SU-DHL-6 (cell line): ENCODE results near the gene TNFAIP8.

ENCODE experiments used
- H2AFZ ChIP-seq: fragments of 200-600 bp; sonication (generic); 2 replicates; pipeline ENCODE4 v1.6.1; 2014; ENCODE audit warnings: low read depth, mild to moderate bottlenecking, moderate library complexity, mixed read lengths, antibody characterized with exemption, low read length; ENCODE audit not compliant: severe bottlenecking
- H3F3A ChIP-seq: fragments of 200-600 bp; shearing (Covaris generic); 2 replicates; pipeline ENCODE4 v1.6.0; 2016; ENCODE audit warnings: antibody characterized with exemption, mild to moderate bottlenecking; ENCODE audit not compliant: insufficient read depth
- H3K27ac ChIP-seq: fragments of 200-600 bp; sonication (generic); 2 replicates; pipeline ENCODE4 v1.5.1; 2016; ENCODE audit warnings: low read depth, mild to moderate bottlenecking, low read length, moderate library complexity, mixed read lengths
- H3K27me3 ChIP-seq: fragments of 200-600 bp; sonication (generic), shearing (Covaris generic); 2 replicates; pipeline ENCODE4 v1.6.0; 2014; ENCODE audit warnings: mild to moderate bottlenecking, low read length
- H3K36me3 ChIP-seq: fragments of 200-600 bp; sonication (generic); 2 replicates; pipeline ENCODE4 v1.6.1; 2014; ENCODE audit warnings: mild to moderate bottlenecking, low read length, mixed read lengths
- H3K4me2 ChIP-seq: fragments of 300-600, 200-600 bp; shearing (Covaris generic), sonication (generic); 2 replicates; pipeline ENCODE4 v1.6.0; 2014; ENCODE audit warnings: low read length, low read depth, mild to moderate bottlenecking; ENCODE audit not compliant: poor library complexity, severe bottlenecking
- H3K4me3 ChIP-seq: fragments of 200-600 bp; sonication (generic); 2 replicates; pipeline ENCODE4 v1.5.1; 2014; ENCODE audit warnings: antibody characterized with exemption, low read length, mild to moderate bottlenecking, mixed read lengths; ENCODE audit not compliant: insufficient read depth, poor library complexity, severe bottlenecking
- H3K79me2 ChIP-seq: fragments of 200-600 bp; sonication (generic); 2 replicates; pipeline ENCODE4 v1.6.1; 2014; ENCODE audit warnings: mild to moderate bottlenecking, low read length, moderate library complexity; ENCODE audit not compliant: insufficient read depth
- H3K9ac ChIP-seq: fragments of 200-600 bp; sonication (generic); 2 replicates; pipeline ENCODE4 v1.7.0; 2014; ENCODE audit warnings: mild to moderate bottlenecking, low read length
- H3K9me2 ChIP-seq: fragments of 200-600 bp; sonication (generic); replicated peaks from 2 replicates; pipeline ENCODE4 v1.6.1; 2014; ENCODE audit warnings: low read length; ENCODE audit not compliant: insufficient read depth
- H3K9me3 ChIP-seq: fragments of 200-600 bp; sonication (generic); 2 replicates; pipeline ENCODE4 v1.6.1; 2014; ENCODE audit warnings: low read length, mixed read lengths; ENCODE audit not compliant: insufficient read depth
- H4K20me1 ChIP-seq: fragments of 200-600 bp; sonication (generic); 2 replicates; pipeline ENCODE4 v1.6.1; 2014; ENCODE audit warnings: low read depth, mild to moderate bottlenecking, antibody characterized with exemption, low read length, moderate library complexity, mixed read lengths
- EZH2phosphoT487 ChIP-seq: fragments of 200-600 bp; sonication (generic), shearing (Covaris generic); conservative IDR thresholded peaks from 2 replicates; pipeline ENCODE4 v1.6.1; 2018; ENCODE audit warnings: mild to moderate bottlenecking, antibody characterized with exemption, low read length, moderate library complexity, mixed read lengths
- TF ChIP-seq, protein P1 (sequence below): fragments of 200-600 bp; sonication (generic); IDR thresholded peaks from one replicate; pipeline ENCODE4 v1.5.1; 2017; ENCODE audit warnings: antibody characterized with exemption, mild to moderate bottlenecking, low read length, moderate library complexity; ENCODE audit not compliant: insufficient read depth, poor library complexity, severe bottlenecking

Gene TNFAIP8

DNA sequence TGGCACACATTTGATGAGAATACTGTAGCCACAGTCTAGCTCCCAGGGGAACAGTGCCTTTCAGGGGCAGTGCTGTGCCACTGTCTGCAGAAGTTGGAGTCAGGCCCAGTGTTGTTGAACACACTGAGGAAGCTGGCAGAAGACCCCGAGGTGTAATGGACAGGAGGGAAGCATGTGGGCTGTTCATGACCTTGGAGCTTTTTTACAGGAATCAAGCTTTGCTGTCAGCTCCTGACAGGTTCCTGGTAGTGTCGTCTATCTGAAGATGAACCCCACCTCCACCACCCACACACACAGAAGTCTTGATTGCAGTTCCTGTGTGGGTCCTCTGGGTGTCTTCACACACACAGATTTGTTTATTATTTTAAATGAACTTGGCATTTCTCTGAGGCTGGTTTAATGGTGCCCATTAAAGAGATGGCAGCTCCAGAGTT lies 40.3 kb upstream of the TNFAIP8 start:
- Histone ChIP-seq H3K27ac (peak overlapping the region; percentile 99), H4K20me1 (no peaks in the 10 kb centered on the region), H3K4me2 (peak overlapping the region; percentile 62), H3K9me3 (no peaks in the 10 kb centered on the region), H3F3A (peaks cover 39% of the 10 kb centered on the region), H3K9me2 (no peaks in the 10 kb centered on the region), H3K9ac (peak overlapping the region; percentile 1; the same call in 1 of the 2 replicates), H3K4me3 (no peak overlapping the region), H2AFZ (no peak overlapping the region), H3K79me2 (peaks cover 78% of the 10 kb centered on the region), H3K27me3 (no peaks in the 10 kb centered on the region), H3K36me3 (no peaks in the 10 kb centered on the region)
- no peak for TF ChIP-seq EZH2phosphoT487
- TF ChIP-seq, protein P1, sequence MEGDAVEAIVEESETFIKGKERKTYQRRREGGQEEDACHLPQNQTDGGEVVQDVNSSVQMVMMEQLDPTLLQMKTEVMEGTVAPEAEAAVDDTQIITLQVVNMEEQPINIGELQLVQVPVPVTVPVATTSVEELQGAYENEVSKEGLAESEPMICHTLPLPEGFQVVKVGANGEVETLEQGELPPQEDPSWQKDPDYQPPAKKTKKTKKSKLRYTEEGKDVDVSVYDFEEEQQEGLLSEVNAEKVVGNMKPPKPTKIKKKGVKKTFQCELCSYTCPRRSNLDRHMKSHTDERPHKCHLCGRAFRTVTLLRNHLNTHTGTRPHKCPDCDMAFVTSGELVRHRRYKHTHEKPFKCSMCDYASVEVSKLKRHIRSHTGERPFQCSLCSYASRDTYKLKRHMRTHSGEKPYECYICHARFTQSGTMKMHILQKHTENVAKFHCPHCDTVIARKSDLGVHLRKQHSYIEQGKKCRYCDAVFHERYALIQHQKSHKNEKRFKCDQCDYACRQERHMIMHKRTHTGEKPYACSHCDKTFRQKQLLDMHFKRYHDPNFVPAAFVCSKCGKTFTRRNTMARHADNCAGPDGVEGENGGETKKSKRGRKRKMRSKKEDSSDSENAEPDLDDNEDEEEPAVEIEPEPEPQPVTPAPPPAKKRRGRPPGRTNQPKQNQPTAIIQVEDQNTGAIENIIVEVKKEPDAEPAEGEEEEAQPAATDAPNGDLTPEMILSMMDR = peak; percentile 39

DNA sequence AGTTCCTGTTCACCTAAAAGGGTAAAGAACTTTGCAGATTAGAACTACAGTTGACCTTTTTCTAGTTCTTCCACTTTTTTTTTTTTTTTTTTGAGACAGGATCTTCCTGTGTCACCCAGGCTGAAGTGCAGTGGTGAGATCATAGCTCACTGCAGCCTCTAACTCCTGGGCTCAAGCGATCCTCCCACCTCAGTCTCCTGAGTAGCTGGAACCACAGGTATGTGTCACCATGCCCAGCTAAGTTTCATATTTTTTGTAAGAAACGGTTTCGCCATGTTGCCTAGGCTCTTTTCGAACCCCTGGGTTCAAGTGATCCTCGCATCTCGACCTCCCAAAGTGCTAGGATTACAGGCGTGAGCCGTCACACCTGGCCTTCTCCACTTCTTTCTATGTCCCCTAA lies 39.7 kb upstream of the TNFAIP8 start:
- Histone ChIP-seq H3K4me3 (no peak overlapping the region), H3K27ac (peak overlapping the region; percentile 99), H3K9me3 (no peaks in the 10 kb centered on the region), H2AFZ (no peak overlapping the region), H3K4me2 (peak overlapping the region; percentile 62), H3K79me2 (peaks cover 77% of the 10 kb centered on the region), H3K27me3 (no peaks in the 10 kb centered on the region), H3K9me2 (no peaks in the 10 kb centered on the region), H3K36me3 (no peaks in the 10 kb centered on the region), H3F3A (peaks cover 39% of the 10 kb centered on the region), H3K9ac (0 out of 2 replicates have a peak overlapping the region, but pooled peaks have one; percentile 1), H4K20me1 (no peaks in the 10 kb centered on the region)
- TF ChIP-seq, protein P1 = no peak

DNA sequence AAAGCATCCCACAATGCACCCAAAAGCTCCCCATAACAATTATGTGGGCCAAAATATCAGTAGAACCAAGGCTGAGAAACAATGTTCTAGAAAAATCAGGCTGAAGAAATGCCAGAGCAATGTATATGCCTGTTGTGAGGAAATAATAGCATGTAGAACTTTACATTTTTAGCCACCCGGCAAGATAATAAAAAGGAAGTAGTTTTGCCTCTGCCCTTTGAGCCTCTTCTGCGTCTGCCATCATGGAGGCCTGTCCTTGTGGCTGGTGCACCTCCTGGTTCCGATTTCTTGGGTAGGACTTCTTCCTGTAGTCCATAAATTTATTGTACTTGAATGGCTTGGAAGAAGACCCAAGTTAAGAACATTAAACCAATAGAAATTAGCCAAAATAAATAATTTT lies 38.9 kb upstream of the TNFAIP8 start:
- no peaks in the 10 kb centered on the region for H3K27me3 ChIP-seq
- H3K9me2 ChIP-seq = no peaks in the 10 kb centered on the region
- peaks cover 84% of the 10 kb centered on the region for H3K79me2 ChIP-seq
- H3K9ac ChIP-seq = no peak overlapping the region
- H3K27ac ChIP-seq = peak overlapping the region; percentile 99
- H2AFZ ChIP-seq = no peak overlapping the region
- no peaks in the 10 kb centered on the region for H4K20me1 ChIP-seq
- no peaks in the 10 kb centered on the region for H3K36me3 ChIP-seq
- H3K4me2 ChIP-seq = peak overlapping the region; percentile 62
- H3F3A ChIP-seq = peaks cover 36% of the 10 kb centered on the region
- no peaks in the 10 kb centered on the region for H3K9me3 ChIP-seq
- no peak for TF ChIP-seq EZH2phosphoT487
- TF ChIP-seq, protein P1 = no peak
- H3K4me3 ChIP-seq = no peak overlapping the region
